ENCODE results near the gene NACC2.
"Not testable (repeated sequence)": the region's sequence is repeated elsewhere in the genome, so short reads cannot be mapped to it uniquely, and the experiment has no call there.

Gene NACC2

DNA sequence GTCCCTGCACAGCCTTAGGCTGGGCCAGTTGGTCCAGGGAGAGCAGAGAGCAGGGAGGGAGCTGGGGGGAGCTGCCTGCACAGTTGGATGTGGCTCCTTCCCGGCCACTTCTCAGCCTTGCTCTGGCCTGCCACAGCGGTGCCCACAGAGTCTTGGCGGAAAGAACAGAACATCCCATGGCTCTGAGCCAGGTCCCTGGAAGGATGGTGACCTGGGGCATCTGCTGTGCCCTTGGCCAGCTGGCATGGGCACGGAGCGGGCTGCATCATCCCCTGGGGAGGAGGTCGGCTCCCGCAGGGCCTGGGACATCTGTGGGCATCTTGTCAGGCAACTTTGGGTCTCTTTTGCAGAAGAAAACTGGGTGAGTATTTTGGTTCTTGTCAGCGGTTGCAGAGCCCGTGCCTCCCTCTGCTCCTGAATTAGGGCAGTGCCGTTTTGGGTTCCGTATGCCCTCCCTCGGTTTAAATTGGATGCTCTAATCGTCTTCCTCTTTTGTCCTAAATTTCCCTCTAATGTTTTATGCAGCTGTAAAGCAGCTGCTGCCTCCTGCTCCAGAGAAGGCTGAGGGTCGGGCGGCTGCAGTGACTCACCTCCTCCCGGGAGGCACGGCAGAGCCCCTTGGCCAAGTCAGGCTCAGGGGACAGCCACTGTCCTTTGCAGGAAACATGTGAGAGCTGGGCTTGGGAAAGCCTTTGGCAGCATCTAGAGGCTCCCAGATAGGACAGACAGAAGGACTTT lies 10.5 kb upstream of the NACC2 start:
- Mint-ChIP-seq H3K4me1 (peaks cover 29% of the 10 kb centered on the region), H3K4me3 (no peak overlapping the region), H3K27me3 (ENCODE audit: low read depth, poor library complexity) (peaks cover 29% of the 10 kb centered on the region), H3K36me3 (ENCODE audit: low read depth) (no peaks in the 10 kb centered on the region), H3K27ac (no peak overlapping the region), H3K9me3 (no peaks in the 10 kb centered on the region)
- no peak for TF ChIP-seq CTCF (IDR thresholded peaks at IDR 0.05)
- no peak for DNase-seq

DNA sequence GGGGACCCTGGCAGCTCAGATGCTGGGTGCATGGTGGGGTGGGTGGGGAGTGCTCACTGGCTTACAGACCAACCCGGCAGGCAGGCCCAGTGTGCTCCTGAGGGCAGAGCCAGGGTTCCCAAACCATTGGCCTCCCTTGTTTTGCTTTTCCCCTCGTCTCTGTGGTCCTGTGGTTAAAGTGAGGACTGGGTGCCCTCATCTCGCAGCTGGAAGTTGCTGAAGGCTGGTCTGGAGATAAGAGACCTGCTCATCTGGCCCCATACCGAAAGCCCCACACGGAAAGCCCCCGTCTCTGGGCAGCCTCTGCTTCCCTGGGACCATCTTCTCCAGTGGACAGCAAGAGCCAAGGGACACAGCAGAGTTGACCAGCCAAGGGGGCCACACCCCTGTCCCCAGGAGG lies 9.8 kb upstream of the NACC2 start:
- Mint-ChIP-seq H3K36me3 (ENCODE audit: low read depth) (no peaks in the 10 kb centered on the region), H3K27ac (no peak overlapping the region), H3K9me3 (no peaks in the 10 kb centered on the region), H3K27me3 (ENCODE audit: low read depth, poor library complexity) (peaks cover 31% of the 10 kb centered on the region), H3K4me1 (peaks cover 25% of the 10 kb centered on the region), H3K4me3 (no peak overlapping the region)
- no peak for DNase-seq
- TF ChIP-seq CTCF (IDR thresholded peaks at IDR 0.05) = no peak

- Mint-ChIP-seq H3K9me3 (no peaks in the 10 kb centered on the region), H3K27ac (no peak overlapping the region), H3K4me3 (no peak overlapping the region), H3K27me3 (ENCODE audit: low read depth, poor library complexity) (peaks cover 33% of the 10 kb centered on the region), H3K36me3 (ENCODE audit: low read depth) (no peaks in the 10 kb centered on the region), H3K4me1 (peaks cover 27% of the 10 kb centered on the region)
- no peak for TF ChIP-seq CTCF (IDR thresholded peaks at IDR 0.05)
- no peak for DNase-seq
These were observed 9.4 kb upstream of the NACC2 start for GRCh38 chr9:136104488-136104800.

DNA sequence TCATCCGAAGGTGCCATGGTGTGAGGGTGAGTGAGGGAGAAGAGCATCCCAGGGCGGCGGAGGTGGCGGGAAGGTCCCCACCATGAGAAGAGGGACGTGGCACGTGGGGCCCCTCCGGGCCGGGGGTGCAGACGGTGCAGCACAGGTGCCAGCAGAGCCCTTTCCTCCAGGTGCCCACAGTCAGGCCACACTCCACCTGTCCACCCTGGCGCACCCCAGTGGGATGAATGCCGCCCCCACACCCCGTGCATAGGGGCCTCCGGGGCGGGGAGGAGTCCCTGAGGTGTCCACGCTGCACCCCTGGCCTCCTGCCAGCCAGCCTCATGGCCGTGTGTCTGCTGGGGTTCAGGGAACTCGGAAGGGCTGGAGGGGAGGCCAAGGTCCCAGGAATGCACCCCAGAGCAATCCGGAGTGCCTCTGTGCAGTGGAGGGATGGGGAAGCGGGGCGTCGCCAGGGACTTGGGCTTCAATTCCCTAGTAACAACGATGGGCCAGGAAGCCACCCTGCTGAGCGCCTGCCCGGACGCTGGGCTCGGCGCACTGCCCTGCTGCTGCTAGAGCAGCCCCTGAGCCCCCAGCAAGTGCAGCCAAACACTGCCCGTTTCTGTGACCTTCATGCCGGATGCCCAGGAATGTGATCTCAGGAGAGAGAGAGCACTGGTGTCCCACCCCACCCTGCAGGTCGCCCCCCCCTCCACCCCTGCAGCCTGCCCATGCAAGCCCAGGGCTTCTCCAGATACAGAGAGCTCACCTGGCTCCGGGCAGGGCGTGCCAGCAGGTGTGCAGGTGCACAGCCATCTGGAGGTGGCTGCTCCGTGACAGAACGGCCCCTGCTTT lies 8.8 kb upstream of the NACC2 start:
- peaks cover 38% of the 10 kb centered on the region for H3K27me3 Mint-ChIP-seq (ENCODE audit: low read depth, poor library complexity)
- no peak overlapping the region for H3K4me3 Mint-ChIP-seq
- no peak for DNase-seq
- H3K4me1 Mint-ChIP-seq = peaks cover 32% of the 10 kb centered on the region
- no peaks in the 10 kb centered on the region for H3K9me3 Mint-ChIP-seq
- no peak overlapping the region for H3K27ac Mint-ChIP-seq
- no peaks in the 10 kb centered on the region for H3K36me3 Mint-ChIP-seq (ENCODE audit: low read depth)
- TF ChIP-seq CTCF (IDR thresholded peaks at IDR 0.05) = no peak

DNA sequence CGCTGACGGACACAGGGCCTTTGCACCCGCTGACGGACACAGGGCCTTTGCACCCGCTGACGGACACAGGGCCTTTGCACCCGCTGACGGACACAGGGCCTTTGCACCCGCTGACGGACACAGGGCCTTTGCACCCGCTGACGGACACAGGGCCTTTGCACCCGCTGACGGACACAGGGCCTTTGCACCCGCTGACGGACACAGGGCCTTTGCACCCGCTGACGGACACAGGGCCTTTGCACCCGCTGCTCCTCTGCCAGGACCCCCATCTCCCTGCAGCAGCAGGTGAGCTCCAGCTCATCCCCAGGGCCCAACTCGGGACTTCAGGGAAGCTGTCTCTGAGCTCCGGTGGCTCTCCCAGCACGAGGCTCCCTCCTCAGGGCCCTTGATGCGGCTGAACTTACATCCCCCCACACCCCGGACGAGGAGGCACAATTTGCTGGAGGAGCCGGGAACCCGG lies 6.6 kb upstream of the NACC2 start:
- H3K4me3 Mint-ChIP-seq; DNase-seq; H3K27ac Mint-ChIP-seq; H3K36me3 Mint-ChIP-seq (ENCODE audit: low read depth); H3K9me3 Mint-ChIP-seq: not testable (repeated sequence)
- peaks cover 47% of the 10 kb centered on the region for H3K27me3 Mint-ChIP-seq (ENCODE audit: low read depth, poor library complexity)
- peaks cover 25% of the 10 kb centered on the region for H3K4me1 Mint-ChIP-seq

DNA sequence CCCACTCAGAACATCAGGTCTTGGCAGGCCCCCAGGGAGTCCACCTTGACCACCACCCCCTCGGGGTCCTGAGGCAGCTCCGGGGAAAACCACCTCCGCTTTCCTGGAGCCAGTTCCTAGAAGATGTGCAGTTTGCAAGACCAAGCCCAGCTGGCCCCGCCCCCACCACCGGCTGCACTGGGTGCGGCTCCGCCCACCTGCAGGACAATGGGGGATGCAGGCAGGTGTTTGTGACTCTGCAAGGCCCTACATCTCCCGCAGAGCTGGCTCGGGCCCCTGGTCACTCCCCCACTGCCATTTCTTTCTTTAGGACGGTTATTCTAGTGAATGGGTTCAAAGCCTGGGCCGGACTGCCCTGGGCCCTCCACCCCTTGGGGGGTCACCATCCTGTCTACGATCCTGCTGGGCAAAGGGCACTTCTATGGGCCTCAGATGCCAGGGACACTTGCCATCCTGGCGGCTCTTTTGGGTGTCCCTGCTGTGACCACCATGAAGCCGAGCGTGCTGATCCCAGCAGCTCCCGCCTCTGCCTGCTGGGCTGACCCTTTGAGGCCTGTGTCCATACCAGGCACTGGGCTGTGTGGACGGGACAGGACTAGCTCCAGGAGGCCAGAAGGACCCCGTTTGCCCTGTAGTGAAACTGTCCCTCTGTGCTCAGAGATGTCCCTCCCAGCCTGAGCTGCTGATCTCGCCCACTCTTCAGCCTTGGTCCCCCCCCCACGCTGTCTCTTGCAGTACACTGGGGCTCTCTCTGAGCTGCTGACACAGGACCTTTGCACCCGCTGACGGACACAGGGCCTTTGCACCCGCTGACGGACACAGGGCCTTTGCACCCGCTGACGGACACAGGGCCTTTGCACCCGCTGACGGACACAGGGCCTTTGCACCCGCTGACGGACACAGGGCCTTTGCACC lies 5.9 kb upstream of the NACC2 start:
- no peaks in the 10 kb centered on the region for H3K36me3 Mint-ChIP-seq (ENCODE audit: low read depth)
- H3K4me3 Mint-ChIP-seq = no peak overlapping the region
- DNase-seq = peak; percentile 52
- H3K27me3 Mint-ChIP-seq (ENCODE audit: low read depth, poor library complexity) = peaks cover 50% of the 10 kb centered on the region
- peaks cover 23% of the 10 kb centered on the region for H3K4me1 Mint-ChIP-seq
- no peak overlapping the region for H3K27ac Mint-ChIP-seq
- no peaks in the 10 kb centered on the region for H3K9me3 Mint-ChIP-seq
- no peak for TF ChIP-seq CTCF (IDR thresholded peaks at IDR 0.05)

Data from nephron progenitor cell (in vitro differentiated cells).